HG03175 (cell line): ENCODE measurements around the gene CDKL4.
"Not testable (repeated sequence)": the region's sequence is repeated elsewhere in the genome, so short reads cannot be mapped to it uniquely, and the experiment has no call there.

ENCODE experiments used
- ATAC-seq: cut with Tn5 transposase; IDR thresholded peaks from one replicate; pipeline ENCODE4 v1.9.1; 2021; ENCODE audit warnings: mild to moderate bottlenecking, moderate library complexity; ENCODE audit not compliant: unreplicated experiment

Gene CDKL4

DNA sequence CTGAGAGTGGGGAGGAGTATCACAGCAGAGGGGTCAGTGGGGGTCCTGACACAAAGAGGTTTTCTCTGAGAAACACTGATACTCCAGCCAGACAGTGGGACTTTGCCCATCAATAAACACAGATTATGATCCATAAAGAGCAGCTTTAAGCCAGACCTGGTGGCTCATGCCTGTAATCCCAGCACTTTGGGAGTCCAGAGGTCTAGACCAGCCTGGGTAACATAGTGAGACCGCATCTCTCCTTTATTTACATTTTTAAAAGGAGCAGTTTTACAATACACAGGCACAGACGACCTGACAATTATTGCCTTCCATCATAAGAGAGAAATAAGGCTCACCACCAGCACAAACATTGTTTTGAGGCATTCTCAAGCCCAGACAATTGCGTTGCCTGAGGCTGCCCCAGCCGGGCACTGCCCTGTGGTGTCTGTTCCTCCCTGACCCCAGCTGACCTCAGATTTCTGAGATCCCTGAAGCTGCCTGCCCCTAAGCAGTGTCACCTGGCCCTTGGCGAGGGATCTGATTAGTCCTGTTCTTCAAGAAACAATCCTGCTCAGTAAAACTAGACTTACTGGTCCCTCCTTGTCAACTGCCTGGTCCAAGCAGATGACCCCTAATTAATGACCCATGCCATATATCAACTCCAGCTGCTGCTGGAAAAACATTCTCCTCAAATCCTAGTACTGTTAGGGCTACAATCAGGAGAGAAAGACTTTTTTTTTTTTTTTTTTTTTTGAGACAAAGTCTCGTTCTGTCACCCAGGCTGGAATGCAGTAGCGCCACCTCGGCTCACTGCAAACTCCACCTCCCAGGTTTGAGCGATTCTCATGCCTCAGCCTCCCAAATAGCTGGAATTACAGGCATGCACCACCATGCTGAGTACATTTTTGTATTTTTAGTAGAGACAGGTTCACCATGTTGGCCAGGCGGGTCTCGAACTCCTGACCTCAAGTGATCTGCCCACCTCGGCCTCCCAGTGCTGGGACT is 63.5 kb downstream of the CDKL4 start:
- ATAC-seq: no peak

DNA sequence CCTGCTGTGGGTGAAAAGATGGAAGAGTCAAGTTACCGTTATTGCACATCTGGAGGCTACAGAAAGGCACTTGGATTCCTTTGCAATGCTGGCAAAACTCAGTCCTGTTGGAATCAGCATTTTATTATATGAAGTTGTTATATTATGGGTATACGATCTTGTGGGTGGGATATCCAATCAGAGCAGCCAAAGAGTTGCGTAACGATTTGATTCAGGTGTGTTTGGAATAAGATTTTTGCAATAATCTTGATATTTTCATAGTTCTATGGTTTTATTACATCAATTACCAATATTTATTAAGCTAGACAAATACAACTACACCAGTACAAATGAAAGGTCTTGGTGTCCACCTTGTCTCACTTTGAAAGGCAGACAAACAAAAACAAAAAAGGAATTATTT is 65.0 kb downstream of the CDKL4 start:
- ATAC-seq: no peak

DNA sequence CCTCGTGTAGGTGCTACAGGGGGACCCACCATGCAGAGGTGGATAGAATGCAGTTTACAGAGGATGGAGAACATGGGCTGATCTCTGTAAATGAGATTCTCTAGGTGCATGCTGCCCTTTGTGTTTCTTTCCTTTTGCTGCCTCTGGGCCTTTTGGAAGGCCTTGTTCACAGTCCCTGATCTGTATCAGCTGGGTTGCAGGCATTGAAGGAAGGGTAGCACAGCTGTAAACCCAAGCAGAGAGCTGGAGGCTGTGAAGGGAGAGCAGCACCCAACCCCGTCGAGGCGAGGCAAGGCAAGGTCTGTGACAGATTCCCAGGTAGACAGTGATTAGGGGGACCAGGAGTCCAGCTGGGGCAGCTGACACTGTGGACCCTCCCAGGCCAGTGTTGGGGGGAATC is 66.8 kb downstream of the CDKL4 start:
- ATAC-seq: no peak

DNA sequence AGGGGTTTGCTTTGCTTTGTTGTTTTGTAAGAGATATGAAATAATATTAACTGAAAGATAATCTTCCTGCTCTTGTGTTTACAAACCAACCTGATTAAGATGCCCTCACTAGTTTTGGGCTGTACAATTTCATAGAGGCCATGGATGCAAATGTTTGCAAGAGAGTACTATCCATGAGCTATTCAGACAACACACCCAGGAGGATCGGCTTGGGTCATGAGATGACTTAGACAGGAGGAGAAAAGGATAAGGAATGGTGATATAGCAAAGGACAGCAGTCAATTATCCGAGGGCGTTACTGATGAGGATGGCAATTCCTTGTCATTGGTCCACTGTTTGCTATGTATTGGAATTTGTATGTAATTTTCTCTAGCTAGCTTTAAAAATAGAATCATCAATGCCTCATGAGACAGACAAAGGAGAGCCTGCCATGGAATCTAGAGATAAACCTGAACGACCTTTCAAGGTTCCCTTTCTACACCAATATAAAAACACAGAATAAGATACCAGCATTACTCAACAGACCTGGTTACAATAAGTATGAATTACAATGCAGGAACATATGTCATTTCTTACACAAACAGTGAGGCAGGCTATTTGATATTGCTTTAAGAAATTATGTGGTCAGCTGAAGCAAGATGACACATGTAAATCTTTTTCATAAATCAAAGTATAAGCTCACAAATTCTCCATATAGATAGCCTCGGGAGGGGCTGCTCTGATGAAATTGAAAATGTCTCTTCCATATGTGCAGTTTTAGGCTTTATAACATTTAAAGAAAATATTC is 68.6 kb downstream of the CDKL4 start:
- no peak for ATAC-seq

DNA sequence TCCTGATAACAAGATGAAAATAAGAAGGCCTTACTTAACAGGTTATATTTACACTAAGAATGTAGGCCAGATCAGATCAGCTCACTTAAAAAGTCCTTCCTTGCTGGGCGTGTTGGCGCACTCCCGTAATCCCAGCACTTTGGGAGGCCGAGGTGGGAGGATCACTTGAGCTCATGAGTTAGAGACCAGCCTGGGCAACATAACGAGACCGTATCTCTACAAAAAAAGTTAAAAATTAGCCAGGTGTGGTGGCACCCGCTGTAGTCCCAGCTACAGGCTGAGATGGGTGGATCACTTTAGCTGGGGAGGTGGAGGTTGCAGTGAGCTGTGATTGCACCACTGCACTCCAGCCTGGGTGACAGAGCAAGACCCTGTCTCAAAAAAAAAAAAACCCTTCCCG is 69.7 kb downstream of the CDKL4 start:
- ATAC-seq: no peak

DNA sequence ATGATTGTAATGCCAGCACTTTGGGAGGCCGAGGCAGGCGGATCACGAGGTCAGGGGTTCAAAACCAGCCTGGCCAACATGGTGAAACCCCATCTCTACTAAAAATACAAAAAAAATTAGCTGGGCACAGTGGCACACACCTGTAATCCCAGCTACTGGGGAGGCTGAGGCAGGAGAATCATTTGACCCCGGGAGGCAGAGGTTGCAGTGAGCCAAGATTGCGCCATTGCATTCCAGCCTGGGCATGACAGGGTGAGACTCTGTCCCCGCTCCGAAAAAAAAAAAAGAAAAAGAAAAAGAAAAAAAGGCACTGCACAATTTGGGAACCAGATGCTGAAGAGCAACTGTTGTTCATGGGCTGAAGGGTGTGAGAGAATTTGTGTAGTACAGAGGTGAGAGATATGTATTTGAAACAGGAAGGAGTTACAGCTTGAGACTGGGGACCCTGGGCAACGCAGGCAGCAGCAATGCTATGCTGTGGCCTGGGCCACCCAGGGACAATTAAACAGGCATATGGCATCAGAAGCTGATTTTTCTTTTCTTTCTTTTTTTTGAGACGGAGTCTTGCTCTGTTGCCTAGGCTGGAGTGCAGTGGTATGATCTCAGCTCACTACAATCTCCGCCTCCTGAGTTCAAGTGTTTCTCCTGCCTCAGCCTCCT is 71.6 kb downstream of the CDKL4 start:
- not testable (repeated sequence) for ATAC-seq

DNA sequence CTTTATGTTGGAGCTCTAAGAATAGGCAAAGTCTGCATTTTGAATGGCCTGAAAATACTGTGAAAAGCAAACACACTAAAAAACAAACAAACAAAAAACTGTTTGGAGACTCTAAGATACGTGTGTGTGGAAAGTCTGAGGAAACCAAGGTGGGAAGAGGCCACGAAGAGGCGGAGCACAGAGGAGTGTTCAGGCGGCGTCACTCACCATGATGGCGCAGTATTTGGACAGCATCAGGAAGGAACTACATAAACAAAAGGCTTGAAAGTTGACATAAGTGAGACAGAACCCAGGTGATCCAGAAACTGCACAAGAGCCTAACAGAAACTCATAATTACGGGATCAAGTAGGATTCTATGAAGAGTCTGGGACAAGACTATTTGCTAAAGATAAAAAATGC is 72.1 kb downstream of the CDKL4 start:
- no peak for ATAC-seq

DNA sequence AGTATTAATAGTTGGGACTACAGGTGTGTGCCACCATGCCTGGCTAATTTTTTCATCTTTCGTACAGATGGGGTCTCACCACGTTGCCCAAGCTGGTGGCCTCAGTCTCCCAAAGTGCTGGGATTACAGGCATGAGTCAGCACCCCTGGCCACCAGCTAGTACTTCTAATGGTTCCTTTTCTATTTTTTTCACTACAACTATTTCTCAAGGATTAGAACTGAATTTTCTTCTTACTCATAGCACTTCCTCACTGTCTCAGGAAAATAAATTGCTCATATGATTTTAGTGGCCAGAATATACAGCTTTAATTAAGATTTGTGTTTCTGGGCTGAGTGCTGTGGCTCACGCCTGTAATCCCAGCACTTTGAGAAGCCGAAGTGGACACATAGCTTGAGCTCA is 79.7 kb downstream of the CDKL4 start:
- no peak for ATAC-seq

DNA sequence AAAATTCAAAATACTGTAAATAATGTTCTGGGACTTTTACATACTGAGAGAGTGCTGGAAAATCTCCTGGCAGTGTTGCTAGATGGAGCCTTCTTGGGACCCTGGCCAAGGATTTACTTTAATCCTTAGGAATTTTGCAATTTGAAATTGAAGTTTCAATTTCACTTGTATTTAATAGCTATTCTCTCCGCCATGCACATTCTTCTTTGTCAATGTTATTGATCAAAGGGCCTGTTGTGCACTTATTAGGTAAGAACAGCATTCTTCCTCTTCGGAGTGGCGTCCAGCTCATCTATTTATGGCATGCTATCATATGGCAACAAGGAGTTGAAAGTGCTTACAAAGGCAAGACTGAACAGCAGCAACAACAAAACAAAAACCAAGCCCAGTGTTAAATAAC is 82.8 kb downstream of the CDKL4 start:
- ATAC-seq: no peak

DNA sequence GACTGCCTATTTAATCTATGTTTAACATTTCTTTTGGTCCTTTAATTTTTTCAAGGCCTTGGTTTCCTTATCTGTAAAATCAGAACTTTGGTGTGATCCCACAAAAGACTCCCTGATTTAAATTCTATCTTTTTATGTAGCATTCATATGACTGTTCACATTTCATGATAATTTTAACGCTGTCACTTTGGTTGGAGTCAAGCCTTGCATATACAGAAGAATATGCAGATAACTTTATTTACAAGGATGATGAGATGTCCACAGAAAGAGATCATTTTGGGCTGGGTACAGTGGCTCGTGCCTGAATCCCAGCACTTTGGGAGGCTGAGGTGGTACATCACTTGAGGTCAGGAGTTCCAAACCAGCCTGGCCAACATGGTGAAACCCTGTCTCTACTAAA is 84.5 kb downstream of the CDKL4 start:
- ATAC-seq: no peak

DNA sequence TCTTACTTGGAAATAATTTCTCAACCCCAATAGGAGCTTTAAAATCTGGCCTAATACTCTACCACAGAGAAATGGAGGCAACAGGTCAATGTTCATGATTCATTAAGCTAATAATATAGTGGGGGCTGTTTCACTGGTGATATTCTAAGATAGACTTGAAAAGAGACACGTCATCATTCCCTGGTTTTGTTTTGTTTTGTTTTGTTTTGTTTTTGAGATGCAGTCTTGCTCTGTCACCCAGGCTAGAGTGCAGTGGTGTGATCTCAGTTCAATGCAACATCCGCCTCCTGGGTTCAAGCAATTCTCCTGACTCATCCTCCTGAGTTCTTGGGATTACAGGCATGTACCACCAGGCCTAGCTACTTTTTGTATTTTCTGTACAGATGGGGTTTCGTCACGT is 85.4 kb downstream of the CDKL4 start:
- ATAC-seq: no peak

DNA sequence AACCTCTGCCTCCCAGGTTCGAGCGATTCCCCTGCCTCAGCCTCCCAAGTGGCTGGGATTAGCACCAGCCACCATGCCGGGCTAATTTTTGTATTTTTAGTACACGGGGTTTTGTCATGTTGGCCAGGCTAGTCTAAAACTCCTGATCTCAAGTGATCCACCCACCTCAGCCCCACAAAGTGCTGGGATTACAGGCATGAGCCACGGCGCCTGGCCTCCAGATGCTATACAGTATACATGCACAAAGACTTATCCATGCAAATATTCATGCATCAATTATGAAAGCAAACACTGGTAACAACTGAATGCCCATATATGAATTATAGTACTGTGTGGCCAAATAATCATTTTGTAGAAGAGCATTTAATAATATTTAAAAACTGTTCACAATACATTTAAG is 86.9 kb downstream of the CDKL4 start:
- ATAC-seq: no peak

DNA sequence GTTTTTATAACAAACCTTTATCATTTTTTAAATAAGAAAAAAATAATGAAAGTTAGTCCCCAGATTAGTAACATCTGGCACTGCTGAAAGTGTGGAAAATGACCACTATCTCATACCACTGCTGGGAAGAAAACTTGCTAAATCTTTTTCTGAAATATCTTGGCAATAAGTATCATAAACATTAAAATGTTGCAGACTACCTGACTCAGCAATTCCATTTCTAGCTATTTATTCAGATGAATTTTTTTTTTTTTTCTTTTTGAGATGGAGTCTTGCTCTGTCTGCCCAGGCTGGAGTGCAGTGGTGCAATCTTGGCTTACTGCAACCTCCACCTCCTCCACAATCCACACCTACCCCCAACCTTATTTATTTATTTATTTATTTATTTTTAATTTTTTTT is 87.7 kb downstream of the CDKL4 start:
- no peak for ATAC-seq

DNA sequence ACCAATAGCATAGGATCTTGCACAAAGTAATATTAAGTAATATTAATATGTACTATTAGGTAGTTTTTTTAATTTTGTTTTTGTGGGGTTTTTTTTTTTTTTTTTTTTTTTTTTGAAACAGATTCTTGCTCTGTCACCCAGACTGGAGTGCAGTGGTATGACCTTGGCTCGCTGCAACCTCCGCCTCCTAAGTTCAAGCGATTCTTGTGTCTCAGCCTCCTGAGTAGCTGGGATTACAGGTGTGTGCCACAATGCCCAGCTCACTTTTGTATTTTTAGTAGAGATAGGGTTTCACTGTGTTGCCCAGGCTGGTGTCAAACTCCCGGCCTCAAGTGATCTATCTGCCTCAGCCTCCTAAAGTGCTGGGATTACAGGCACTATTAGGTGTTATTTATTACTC is 88.2 kb downstream of the CDKL4 start:
- ATAC-seq: not testable (repeated sequence)

DNA sequence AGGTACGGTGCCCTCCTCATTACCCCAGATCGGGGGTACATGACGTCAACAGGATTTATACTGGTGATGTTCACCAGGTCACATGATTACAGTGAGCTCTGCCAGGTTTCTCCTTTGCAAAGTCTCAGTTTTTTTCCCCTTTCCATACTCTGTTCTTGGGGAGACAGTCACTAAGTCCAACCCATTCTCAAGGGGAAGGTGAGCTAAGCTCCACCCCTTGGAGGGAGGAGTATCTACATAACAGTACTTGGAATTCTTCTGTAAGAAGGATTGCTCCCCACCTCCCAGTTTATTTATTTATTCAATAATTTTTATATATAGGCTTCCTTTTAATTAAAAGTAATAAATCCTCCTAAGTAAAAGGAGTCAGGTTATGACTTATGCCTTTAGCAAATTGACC is 88.8 kb downstream of the CDKL4 start:
- ATAC-seq: no peak

DNA sequence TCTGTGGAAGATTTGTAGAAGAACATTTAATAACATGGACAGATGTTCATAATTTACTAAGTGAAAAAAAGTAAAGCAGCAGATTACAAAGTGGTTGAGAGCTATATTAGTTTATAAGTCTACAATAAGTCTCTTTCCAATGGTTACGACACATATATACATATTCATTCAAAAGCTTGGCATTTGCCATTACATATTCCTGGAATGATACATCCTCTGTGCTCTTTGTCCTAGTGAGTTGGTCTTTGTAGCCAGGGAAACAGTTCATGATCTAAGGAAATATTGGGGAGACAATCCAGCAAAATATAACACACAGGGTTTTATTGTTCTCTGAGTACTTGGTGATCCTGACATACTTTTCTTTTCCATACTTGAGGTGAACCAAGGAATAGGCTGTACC is 90.5 kb downstream of the CDKL4 start:
- ATAC-seq: no peak

DNA sequence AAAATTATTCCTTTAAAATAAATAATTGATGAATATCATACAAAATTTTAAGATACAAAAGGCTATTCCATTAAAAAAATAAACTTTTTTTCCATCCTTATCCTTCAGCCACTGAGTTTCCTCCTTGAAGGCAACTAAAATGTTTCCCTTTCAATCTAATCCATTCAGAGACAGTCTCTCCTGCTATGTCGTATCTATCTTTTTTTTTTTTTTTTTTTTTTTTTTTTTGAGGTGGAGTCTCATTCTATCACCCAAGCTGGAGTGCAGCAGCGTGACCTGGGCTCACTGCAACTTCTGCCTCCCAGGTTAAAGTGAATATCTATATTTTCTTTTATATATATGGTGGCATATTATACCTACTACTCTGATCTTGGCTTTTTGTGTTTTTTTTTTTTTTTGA is 91.3 kb downstream of the CDKL4 start:
- ATAC-seq: no peak

DNA sequence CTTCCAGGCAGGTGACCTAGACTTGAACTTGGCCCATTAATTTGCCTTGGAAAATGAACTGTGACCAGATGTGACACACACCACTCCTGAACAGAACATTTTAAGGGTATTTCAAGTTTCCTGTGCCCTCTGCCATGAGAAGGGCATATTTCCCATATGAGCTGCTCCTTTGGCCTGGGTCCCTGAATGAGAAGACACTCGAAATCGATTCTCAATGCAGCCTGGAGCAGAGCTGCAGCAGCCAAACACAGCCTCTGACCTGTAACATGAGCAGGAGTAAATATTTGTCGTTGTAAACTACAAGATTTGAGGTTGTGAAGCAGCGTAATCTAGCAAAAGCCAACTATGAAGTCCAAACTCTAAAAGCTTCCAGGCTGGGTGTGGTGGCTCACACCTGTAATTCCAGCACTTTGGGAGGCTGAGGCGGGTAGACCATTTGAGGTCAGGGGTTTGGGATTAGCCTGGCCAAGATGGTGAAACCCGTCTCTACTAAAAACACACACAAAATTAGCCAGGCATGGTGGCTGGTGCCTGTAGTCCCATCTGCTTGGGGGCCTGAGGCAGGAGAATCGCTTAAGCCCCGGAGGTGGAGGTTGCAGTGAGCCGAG is 92.8 kb downstream of the CDKL4 start:
- no peak for ATAC-seq

DNA sequence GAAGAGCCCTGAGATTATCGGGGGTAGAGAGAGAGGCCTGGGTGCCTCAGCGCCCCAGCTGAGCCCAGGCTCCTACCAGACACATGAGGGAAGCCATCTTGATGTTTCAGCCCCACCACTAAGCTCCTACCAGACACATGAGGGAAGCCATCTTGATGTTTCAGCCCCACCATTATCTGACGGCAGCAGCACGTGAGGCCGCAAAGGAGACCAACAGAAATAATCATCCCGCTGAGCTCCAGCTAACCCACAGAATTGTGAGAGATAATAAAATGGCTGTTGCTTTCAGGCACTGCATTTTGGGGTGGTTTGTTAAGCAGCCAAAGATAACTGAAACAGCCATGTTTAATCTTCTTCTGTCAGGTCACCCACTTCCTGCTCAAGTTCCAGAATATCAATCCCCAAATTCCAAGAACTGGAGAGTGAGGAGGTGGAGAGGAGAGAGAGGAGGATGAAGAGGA is 93.6 kb downstream of the CDKL4 start:
- no peak for ATAC-seq

DNA sequence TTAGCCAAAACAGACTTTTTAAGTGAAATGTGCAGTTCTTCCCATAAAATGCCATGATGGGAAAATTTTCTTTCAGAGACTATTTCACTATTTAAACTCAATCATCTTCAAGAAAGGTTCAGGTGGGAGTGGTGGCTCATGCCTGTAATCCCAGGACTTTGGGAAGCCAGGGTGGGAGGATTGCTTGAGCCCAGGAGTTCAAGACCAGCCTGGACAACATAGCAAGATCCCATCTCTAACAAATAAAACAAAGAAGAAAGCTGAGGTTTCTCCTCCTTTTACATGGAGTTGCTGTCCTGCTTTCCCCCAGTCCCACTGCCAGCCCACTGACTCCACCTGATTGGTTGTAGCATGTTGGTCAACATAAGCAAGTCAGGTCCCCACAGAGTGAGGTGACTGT is 97.1 kb downstream of the CDKL4 start:
- ATAC-seq: no peak

DNA sequence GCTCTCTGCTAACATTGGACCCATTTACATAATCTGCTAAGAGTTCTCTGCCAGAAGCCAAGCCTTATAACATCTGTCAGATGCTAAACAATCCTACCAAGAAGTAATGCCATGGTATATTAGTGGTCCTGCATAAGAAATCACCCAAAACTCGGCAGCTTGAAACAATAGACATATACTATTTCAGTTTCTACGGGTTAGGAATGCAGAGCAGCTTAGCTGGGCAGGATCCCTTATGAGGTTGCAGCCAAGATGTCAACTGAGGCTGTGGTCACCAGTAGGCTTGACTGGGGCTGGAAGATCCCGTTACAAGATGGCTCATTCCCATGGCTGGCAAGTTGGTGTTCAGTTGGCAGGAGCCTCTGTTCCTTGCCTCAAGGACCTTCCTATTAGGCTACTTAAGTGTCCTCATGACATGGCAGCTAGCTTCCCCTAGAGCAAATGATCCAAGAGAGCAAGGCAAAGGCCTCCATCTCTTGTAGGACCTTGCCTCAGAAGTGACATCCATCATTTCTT is 97.8 kb downstream of the CDKL4 start:
- no peak for ATAC-seq
